IPS-18a (cell line): ENCODE results near the gene ETS1.
"Not testable (repeated sequence)": the region's sequence is repeated elsewhere in the genome, so short reads cannot be mapped to it uniquely, and the experiment has no call there.

Source experiments
- H3K27ac ChIP-seq: one replicate; pipeline ENCODE4 v1.5.1; 2013; ENCODE audit warnings: low read length
- H3K27me3 ChIP-seq: one replicate; pipeline ENCODE4 v1.6.1; 2013; ENCODE audit warnings: mild to moderate bottlenecking, low read length; ENCODE audit not compliant: control insufficient read depth, insufficient read depth
- H3K36me3 ChIP-seq: one replicate; pipeline ENCODE4 v1.6.1; 2013; ENCODE audit warnings: low read depth, low read length; ENCODE audit not compliant: control insufficient read depth
- H3K4me1 ChIP-seq: one replicate; pipeline ENCODE4 v1.6.1; 2013; ENCODE audit warnings: low read depth, low read length; ENCODE audit not compliant: control insufficient read depth
- H3K4me3 ChIP-seq: one replicate; pipeline ENCODE4 v1.5.1; 2013; ENCODE audit warnings: low read length
- H3K9ac ChIP-seq: one replicate; pipeline ENCODE4 v1.6.1; 2013; ENCODE audit warnings: mild to moderate bottlenecking, low read length, moderate library complexity
- H3K9me3 ChIP-seq: one replicate; pipeline ENCODE4 v1.6.1; 2013; ENCODE audit warnings: low read depth, low read length; ENCODE audit not compliant: control insufficient read depth

The ETS1 gene

DNA sequence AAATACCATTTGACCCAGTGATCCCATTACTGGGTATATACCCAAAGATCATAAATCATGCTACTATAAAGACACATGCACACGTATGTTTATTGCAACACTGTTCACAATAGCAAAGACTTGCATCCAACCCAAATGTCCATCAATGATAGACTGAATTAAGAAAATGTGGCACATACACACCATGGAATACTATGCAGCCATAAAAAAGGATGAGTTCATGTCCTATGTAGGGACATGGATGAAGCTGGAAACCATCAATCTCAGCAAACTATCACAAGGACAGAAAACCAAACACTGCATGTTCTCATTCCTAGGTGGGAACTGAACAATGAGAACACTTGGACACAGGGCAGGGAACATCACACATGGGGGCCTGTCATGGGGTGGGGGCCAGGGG, 141.4 kb downstream of the ETS1 start:
- not testable (repeated sequence) for H3K9me3 ChIP-seq, H3K27ac ChIP-seq, H3K9ac ChIP-seq, H3K27me3 ChIP-seq, H3K36me3 ChIP-seq, H3K4me1 ChIP-seq, H3K4me3 ChIP-seq

DNA sequence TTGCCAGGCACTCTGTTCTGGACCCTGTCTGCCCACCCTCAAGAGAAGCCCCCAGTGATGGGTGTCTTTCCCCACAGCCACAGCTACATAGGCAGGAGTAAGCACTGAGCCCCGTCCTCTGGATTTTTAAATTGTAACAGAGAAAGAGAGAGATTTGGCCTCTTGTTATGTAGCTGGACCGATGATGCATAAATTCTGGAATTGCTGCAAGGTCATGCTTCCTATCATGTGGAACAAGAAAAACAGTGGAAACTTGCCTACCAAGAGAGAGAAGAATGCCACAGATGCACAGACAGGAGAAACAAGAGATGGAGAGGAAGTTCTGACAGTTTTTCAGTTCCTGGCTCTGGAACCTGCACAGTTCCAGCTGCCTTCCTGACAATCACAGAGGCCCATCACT, 150.2 kb downstream of the ETS1 start:
- Histone ChIP-seq H3K9me3 (no peaks in the 10 kb centered on the region), H3K9ac (no peak overlapping the region), H3K27me3 (no peaks in the 10 kb centered on the region), H3K27ac (no peak overlapping the region), H3K4me3 (no peak overlapping the region), H3K36me3 (no peaks in the 10 kb centered on the region), H3K4me1 (no peaks in the 10 kb centered on the region)

DNA sequence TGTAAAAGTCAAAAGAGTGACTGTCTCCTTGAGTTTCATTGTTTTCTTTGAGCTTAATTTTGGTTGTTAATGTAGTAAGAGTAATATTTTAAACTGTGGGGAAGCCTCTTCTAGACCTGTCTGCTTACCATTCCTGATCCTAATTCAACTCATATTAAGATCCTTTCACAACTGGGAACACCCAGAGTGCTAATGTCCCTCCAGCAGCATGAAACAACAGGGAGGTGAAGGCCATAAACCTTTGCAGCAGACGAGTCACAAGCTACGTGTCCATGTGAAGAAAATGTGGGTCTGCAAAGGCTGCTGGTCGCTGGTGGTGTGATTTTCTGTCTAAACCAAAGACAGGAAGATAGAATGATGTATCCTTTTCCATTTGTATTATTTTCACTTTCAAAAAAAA, 152.5 kb downstream of the ETS1 start:
- Histone ChIP-seq H3K27me3 (no peaks in the 10 kb centered on the region), H3K9me3 (no peaks in the 10 kb centered on the region), H3K4me1 (no peaks in the 10 kb centered on the region), H3K9ac (no peak overlapping the region), H3K36me3 (no peaks in the 10 kb centered on the region), H3K27ac (no peak overlapping the region), H3K4me3 (no peak overlapping the region)

DNA sequence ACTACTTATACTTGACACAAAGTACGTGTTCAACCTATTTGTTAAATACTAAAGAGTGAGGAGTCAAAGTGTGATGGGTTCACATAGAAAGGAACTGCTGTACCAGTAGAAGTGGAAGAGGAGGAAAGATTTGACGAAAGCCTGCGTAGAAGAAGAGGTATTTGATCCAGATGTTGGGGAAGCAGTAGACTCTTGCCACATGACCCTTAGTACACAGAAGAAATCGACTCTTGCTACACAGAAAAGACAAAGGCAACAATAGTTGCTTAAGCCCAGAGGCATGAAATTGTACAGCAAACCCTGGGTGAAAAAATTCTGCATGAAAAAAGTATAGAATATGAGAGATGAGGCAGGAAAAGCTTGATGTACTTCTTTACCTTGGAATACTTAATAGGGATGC, 152.9 kb downstream of the ETS1 start:
- Histone ChIP-seq H3K27ac (no peak overlapping the region), H3K9ac (no peak overlapping the region), H3K4me3 (no peak overlapping the region), H3K36me3 (no peaks in the 10 kb centered on the region), H3K9me3 (no peaks in the 10 kb centered on the region), H3K4me1 (no peaks in the 10 kb centered on the region), H3K27me3 (no peaks in the 10 kb centered on the region)

DNA sequence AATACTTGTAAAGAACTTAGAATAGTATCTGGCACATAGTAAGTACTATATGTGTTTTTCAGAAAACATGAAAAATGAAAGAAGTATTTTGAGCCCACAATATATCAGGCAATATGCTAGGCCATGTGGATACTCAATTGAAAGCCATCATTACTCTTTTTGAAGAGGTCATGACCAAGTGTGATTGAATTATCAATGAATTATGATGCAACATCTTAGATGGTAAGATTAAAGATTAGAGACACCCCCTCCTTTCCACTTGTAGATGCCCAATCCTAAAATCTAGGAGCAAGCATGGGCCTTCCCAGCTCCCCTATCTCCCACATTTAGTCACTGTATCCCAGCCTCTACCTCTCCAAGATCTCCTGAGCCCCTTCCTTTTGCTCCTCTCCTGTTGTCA, 154.4 kb downstream of the ETS1 start:
- Histone ChIP-seq H3K27ac (no peak overlapping the region), H3K9ac (no peak overlapping the region), H3K4me3 (no peak overlapping the region), H3K4me1 (no peaks in the 10 kb centered on the region), H3K27me3 (no peaks in the 10 kb centered on the region), H3K9me3 (no peaks in the 10 kb centered on the region), H3K36me3 (no peaks in the 10 kb centered on the region)

DNA sequence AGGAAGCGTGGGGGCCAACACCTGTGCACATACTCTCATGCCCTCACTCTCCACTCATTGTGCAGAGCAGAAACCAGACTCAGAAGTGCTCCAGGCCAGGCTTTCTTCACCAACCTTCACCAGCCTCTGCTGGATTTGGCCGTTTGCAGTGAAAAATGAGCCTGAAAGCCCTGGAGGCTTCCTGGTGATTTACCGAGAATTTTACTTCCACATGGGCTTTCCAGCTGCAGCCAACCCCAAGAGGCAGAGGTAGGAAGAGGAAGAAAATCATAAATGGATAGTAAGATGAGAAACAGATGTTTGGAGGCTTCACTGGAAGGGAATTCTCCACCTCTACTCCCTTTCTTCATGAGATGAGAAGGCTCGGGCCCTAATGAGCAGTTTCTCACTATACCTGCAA, 155.4 kb downstream of the ETS1 start:
- Histone ChIP-seq H3K4me3 (no peak overlapping the region), H3K27me3 (no peaks in the 10 kb centered on the region), H3K4me1 (no peaks in the 10 kb centered on the region), H3K36me3 (no peaks in the 10 kb centered on the region), H3K9ac (no peak overlapping the region), H3K27ac (no peak overlapping the region), H3K9me3 (no peaks in the 10 kb centered on the region)

DNA sequence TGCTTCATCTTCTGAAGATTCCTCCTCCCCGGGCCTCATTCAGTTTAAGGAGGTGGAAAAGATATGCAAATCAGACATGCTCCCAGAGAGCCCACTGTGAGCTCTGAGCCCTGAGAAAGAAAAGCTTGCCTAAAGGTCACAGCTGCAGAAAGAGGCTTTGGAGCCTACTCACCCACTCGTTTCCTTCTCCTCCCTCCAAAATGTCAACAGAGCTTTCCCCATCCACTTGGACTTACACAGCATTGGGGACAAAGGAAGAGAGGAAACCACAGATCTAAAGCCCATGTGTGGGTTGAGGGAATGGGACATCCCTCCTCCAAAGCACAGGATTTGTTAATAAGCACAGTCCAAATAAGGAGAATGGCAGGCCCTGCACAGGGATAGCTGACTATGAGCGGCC, 158.4 kb downstream of the ETS1 start:
- no peaks in the 10 kb centered on the region for H3K9me3 ChIP-seq
- no peak overlapping the region for H3K27ac ChIP-seq
- no peak overlapping the region for H3K9ac ChIP-seq

DNA sequence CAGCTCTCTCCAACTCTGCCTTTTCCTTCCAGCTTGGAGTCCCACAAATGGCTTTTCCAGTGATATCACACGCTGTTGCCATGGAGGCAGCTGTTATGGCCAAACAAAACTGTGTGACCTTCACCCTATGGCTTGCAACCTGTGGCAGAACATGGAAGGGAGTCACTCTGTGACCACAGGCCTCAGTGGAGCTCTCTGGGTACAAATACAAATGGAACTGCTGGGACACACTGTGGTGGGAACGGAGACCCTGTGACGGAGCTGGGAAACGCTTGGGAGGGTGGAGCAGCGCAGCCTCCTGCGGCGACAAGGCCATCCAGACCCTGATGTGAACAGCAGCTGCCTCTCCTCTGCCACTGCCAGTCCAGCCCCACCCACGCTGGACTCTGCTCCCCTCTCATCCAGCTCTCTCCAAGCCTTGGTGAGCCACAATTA, 162.5 kb downstream of the ETS1 start:
- Histone ChIP-seq H3K9ac (no peak overlapping the region), H3K4me1 (peaks cover 5% of the 10 kb centered on the region), H3K9me3 (no peaks in the 10 kb centered on the region), H3K27ac (no peak overlapping the region), H3K4me3 (no peak overlapping the region), H3K27me3 (no peaks in the 10 kb centered on the region), H3K36me3 (no peaks in the 10 kb centered on the region)

More for the DNA sequence above, 158.4 kb downstream of the ETS1 start:
- no peak overlapping the region for H3K4me3 ChIP-seq
- no peaks in the 10 kb centered on the region for H3K27me3 ChIP-seq
- H3K36me3 ChIP-seq = no peaks in the 10 kb centered on the region
- peaks cover 5% of the 10 kb centered on the region for H3K4me1 ChIP-seq

DNA sequence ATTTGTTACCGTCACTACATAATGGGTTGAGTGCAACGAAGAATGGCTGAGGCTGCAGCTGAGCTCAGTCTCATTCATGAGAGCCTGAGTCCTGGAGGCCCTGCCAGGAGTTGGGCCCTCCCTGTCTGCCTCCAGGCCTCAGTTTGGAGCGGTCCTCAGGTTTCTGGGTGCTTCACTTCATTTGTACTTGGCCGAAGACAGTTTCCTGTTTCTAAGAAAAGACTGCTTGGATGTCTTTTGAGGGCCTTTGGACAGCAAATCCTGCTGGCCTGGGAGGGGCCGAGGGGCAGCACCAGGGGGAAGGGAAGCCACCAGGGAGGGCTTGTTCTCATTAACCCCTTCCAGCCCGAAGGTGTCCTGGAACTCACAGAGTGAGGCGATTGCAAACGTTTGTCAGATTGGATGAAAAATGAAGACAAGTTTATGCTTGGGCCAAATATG, 163.1 kb downstream of the ETS1 start:
- Histone ChIP-seq H3K9me3 (no peaks in the 10 kb centered on the region), H3K4me1 (peaks cover 5% of the 10 kb centered on the region), H3K36me3 (no peaks in the 10 kb centered on the region), H3K27me3 (no peaks in the 10 kb centered on the region), H3K9ac (no peak overlapping the region), H3K27ac (no peak overlapping the region), H3K4me3 (no peak overlapping the region)

DNA sequence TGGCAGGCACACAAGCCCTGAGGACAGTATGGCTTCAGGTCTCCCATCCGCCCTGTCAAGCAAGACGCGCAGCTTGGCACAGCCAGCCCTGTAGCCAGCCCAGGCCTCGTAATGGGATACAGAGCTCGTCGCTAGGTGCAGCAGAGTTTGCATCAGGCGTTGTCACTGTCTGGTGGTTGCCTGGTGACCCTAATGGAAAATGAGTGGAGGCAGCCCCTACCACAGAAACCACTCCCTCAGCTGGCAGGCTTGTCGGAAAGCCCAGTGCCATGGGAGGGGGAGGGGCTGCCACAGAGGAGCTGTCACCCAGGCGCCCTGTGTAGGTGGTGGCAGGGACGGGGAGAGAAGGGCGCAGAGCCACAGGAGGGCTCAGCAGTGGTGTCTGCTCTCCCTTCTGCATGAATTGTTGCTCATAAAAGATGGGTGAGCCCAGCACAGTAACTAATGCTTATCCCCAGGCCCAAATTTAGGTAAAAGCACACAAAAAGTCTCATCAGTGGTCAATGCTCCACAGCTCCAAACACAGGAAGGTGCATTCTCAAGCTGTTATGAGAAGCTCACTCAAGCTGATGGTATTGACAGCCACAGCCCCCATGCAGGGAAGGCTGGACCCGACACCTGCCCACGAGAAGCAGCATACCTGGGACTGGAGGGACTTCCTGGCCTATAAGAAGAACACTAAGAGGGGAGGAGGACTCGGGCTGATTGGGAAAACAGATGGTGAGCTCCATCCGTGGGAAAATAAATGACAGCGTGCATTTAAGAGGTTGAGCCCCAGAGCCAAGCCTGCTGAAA, 164.6 kb downstream of the ETS1 start:
- Histone ChIP-seq H3K9me3 (no peaks in the 10 kb centered on the region), H3K9ac (no peak overlapping the region), H3K4me3 (no peak overlapping the region), H3K36me3 (no peaks in the 10 kb centered on the region), H3K27ac (no peak overlapping the region), H3K27me3 (no peaks in the 10 kb centered on the region), H3K4me1 (peaks cover 5% of the 10 kb centered on the region)

DNA sequence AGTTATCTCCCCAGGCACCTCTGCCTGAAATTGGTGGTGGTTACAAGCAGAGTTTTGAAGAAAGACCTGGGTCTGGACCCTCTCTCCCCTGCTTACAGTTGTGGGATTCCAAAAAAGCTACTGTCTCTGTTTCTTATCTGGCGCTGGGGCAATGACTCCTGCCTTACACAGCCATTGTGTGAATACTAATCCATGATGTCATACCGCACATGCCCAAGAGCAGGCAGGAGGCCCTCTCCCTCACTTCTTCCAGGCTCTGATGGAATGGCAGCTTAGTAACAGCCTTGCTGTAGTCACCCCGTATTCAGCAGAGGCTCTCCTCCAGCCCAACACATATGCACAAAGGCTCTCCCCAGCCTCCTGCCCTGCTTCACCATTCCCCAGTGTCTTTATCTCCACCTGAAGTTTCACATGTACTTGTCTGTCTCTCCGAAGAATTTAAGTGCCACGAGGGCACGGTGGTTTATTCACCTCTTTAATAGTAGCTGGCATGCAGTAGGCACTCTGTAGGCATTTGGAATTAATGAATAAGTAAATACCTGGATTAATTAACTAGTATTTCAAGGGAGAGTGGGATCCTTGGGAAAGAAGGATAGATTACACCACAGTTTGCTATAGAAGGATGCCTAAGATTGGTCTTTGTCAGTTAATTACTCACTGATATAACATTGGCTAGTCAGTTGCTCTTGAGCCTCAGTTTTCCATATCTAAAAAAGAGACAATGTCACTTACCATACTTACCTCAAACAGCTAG, 165.6 kb downstream of the ETS1 start:
- Histone ChIP-seq H3K27me3 (no peaks in the 10 kb centered on the region), H3K9me3 (no peaks in the 10 kb centered on the region), H3K4me1 (peaks cover 5% of the 10 kb centered on the region), H3K36me3 (no peaks in the 10 kb centered on the region), H3K9ac (no peak overlapping the region), H3K27ac (no peak overlapping the region), H3K4me3 (no peak overlapping the region)

DNA sequence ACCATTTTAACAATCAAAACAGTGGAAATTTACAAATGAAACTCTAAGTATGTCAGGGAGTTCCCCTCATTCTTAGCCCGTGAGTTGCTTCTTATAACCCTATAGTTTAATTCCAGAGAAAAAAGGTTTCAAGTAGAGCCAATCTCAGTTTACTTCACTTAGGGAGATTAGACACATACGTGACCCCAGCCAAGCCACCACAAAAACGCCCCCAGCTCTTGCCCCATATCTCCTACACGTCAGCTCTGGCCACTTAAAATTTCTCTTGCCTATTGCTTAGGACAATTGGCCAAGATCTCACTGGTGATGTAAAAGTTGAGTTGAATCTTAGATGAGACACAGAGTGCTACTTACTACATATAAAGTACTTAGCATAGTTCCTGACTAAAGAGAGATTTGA, 166.4 kb downstream of the ETS1 start:
- H3K36me3 ChIP-seq = no peaks in the 10 kb centered on the region

More for the DNA sequence above, 166.4 kb downstream of the ETS1 start:
- H3K4me3 ChIP-seq = no peak overlapping the region
- H3K27ac ChIP-seq = no peak overlapping the region
- H3K9me3 ChIP-seq = no peaks in the 10 kb centered on the region
- H3K27me3 ChIP-seq = no peaks in the 10 kb centered on the region
- peaks cover 5% of the 10 kb centered on the region for H3K4me1 ChIP-seq
- H3K9ac ChIP-seq = no peak overlapping the region
